Stimulated activated CD4-positive, alpha-beta T cell treated with anti-CD3 and anti-CD28 coated beads, TNF-alpha, amount 100 ng/mL, for 48 hours (primary cell): ENCODE results near the gene AICDA.
"Not testable (repeated sequence)": the region's sequence is repeated elsewhere in the genome, so short reads cannot be mapped to it uniquely, and the experiment has no call there.

ENCODE experiments used
- DNase-seq, 3 donors: peaks; one replicate each; pipeline ENCODE4 v3.0.0-alpha.2; 2020; ENCODE audit warnings: low read depth in 3 of 3

AICDA gene

GRCh38 chr12:8612629-8613028, at the start of gene AICDA:
Gene AICDA, minus strand, starts transcription at chr12:8612859. Its CDS starts 92 bp downstream, at chr12:8612767.
- DNase-seq, result no peak

- DNase-seq, result no peak
Observed at GRCh38 chr12:8661751-8662150, 49.1 kb upstream of the AICDA start.

- no peak for DNase-seq
Observed at GRCh38 chr12:8661016-8661415, 48.4 kb upstream of the AICDA start.

- no peak for DNase-seq
Observed at GRCh38 chr12:8658346-8658745, 45.7 kb upstream of the AICDA start.

GRCh38 chr12:8655421-8655820, 42.8 kb upstream of the AICDA start:
- no peak for DNase-seq

GRCh38 chr12:8648576-8649205, 36.0 kb upstream of the AICDA start:
- peak; percentile 64 to 76 (median 65) for DNase-seq

GRCh38 chr12:8647968-8648367, 35.3 kb upstream of the AICDA start:
- no peak for DNase-seq

GRCh38 chr12:8644345-8645248, 31.9 kb upstream of the AICDA start:
- DNase-seq, result peak; percentile 31 to 46 (median 31)

- DNase-seq, result no peak
Observed at GRCh38 chr12:8642775-8643174, 30.1 kb upstream of the AICDA start.

- no peak for DNase-seq
Observed at GRCh38 chr12:8639936-8640335, 27.3 kb upstream of the AICDA start.

GRCh38 chr12:8638951-8639350, 26.3 kb upstream of the AICDA start:
- DNase-seq, result no peak

- DNase-seq, result no peak
Observed at GRCh38 chr12:8637666-8638065, 25.0 kb upstream of the AICDA start.

GRCh38 chr12:8637244-8637643, 24.6 kb upstream of the AICDA start:
- no peak for DNase-seq

- no peak for DNase-seq
Observed at GRCh38 chr12:8636581-8636980, 23.9 kb upstream of the AICDA start.

GRCh38 chr12:8636007-8636346, 23.3 kb upstream of the AICDA start:
- not testable (repeated sequence) for DNase-seq

- not testable (repeated sequence) for DNase-seq
Observed at GRCh38 chr12:8635342-8636006, 22.8 kb upstream of the AICDA start.

- no peak for DNase-seq
Observed at GRCh38 chr12:8630131-8630530, 17.5 kb upstream of the AICDA start.

- no peak for DNase-seq
Observed at GRCh38 chr12:8629486-8630033, 16.9 kb upstream of the AICDA start.

GRCh38 chr12:8628731-8629130, 16.1 kb upstream of the AICDA start:
- DNase-seq, result no peak

GRCh38 chr12:8624750-8625149, 12.1 kb upstream of the AICDA start:
- not testable (repeated sequence) for DNase-seq

- DNase-seq, result no peak
Observed at GRCh38 chr12:8622646-8623045, 10.0 kb upstream of the AICDA start.

- DNase-seq, result no peak
Observed at GRCh38 chr12:8615206-8615605, 2.5 kb upstream of the AICDA start.
